Stimulated activated CD8-positive, alpha-beta memory T cell treated with anti-CD3 and anti-CD28 coated beads, Interleukin-15, amount 100 ng/mL, for 48 hours (primary cell): ENCODE data around the gene GPR101.
A peak's percentile ranks its signal among the peaks of the same experiment; 100 is the strongest.

Experiments used
- DNase-seq, 2 donors: peaks; one replicate each; pipeline ENCODE4 v3.0.0-alpha.2; 2020; ENCODE audit warnings: low read depth in 2 of 2

Gene GPR101, protein sequence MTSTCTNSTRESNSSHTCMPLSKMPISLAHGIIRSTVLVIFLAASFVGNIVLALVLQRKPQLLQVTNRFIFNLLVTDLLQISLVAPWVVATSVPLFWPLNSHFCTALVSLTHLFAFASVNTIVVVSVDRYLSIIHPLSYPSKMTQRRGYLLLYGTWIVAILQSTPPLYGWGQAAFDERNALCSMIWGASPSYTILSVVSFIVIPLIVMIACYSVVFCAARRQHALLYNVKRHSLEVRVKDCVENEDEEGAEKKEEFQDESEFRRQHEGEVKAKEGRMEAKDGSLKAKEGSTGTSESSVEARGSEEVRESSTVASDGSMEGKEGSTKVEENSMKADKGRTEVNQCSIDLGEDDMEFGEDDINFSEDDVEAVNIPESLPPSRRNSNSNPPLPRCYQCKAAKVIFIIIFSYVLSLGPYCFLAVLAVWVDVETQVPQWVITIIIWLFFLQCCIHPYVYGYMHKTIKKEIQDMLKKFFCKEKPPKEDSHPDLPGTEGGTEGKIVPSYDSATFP

DNA sequence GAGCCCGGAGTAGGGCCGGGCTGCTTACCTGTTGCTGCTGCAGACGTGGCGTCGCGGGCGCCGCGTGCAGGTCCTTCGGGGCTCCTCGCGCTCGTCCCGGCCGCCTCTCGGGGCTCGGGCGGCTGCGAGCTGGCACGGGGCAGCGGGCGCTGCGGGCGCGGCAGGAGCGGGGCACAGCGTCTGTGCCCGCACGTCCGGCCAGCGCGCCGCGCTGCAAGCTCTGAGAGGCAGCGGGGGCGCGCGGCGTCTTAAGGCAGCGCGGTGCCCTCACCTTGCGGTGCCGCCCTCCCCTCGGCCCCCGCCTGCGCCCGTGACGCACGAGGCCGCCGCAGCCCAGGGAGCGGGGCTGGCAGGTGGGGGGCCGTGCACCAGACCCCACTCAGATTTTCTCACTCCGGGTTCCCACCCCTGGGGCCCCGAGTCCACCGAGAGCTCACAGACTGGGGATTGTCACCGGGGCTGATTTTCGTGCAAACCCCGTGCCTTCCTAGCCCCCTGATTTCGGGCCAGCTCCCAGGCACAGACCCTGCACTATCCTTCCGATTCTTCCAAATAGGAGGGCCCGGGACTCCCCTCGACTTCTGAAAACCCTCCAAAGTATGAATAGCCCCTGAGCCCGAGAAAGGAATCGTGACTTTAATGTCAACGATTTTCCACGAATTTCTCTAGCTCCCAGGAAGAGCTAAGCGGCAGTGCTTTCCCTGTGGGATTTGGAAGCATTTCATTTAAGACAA is at the start of gene GPR101:
TSS of gene GPR101 (minus strand) at position 222 of the 734 bp plus-strand sequence. CDS start 2,321 bp downstream, outside the sequence.
- no peak for DNase-seq

DNA sequence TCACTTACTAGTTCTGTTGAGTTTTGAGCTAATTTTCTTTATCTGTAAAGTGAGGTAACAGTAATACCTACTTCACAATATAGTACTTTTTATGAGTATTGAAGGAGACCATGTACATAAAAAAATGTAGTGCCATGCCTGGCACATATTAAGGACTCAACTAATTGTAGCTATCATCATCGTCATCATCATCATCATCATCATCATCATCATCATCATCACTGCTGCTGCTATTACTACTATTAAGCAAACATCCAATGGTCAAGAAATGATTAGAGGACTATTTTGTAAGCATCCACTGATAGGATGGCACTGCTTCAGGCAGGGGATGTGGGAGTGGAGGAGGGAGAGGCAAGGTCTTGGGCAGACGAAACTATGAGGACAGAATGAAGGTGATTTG is 47.4 kb upstream of the GPR101 start:
- DNase-seq, result no peak

DNA sequence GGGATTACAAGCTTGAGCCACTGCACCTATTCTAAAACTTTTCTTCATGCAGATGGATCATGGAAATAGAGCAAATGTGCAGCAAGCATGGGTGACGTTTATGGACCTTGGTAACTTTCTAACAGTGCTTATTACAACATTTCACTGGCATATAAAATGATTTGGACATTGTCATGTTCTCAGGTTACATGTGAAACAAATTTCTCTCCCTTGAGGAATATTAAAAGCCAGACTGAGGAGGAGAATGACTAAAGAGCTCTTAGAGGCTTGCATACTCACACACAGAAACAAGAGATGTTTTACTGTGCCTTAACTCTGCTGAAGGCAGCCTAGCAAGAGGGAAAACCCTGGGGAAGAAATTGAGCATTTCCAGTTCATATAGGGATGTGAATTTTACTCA is 38.6 kb upstream of the GPR101 start:
- no peak for DNase-seq

DNA sequence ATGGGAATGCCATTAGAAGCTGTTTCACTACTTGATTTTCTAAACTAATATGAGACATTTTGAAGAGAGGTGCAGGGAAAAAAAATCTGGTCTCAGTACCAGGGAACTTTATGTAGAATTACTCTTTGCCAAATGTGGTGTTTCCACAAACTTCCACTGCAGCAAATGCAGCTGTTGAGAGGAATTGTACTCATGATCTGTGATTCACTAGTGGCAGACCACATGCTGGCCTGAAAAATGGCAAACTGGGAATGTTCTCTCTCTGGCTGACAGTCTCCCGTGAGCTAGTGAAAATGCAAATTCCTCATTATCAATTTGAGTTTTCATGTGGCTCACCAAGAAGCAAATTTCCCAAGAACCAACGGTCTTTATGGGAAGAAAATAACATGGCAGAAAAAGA is 37.8 kb upstream of the GPR101 start:
- no peak for DNase-seq

DNA sequence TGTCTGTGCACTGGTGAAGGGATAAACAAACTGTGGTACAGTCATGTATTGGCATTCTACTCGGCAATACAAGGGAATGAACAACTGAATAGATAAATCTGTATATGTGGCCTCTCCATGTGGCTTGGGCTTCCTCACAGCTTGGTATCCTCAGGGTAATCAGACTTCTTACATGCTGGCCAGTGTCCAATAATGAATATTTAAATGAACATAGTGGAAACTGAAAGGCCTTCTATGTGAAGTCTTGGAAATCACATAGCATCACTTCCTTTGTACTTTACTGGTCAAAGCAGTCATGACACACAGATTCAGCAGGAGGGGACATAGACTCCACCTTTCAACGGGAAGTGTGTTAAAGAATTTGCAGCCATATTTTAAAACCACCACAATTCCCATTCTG is 33.4 kb upstream of the GPR101 start:
- DNase-seq, result no peak

DNA sequence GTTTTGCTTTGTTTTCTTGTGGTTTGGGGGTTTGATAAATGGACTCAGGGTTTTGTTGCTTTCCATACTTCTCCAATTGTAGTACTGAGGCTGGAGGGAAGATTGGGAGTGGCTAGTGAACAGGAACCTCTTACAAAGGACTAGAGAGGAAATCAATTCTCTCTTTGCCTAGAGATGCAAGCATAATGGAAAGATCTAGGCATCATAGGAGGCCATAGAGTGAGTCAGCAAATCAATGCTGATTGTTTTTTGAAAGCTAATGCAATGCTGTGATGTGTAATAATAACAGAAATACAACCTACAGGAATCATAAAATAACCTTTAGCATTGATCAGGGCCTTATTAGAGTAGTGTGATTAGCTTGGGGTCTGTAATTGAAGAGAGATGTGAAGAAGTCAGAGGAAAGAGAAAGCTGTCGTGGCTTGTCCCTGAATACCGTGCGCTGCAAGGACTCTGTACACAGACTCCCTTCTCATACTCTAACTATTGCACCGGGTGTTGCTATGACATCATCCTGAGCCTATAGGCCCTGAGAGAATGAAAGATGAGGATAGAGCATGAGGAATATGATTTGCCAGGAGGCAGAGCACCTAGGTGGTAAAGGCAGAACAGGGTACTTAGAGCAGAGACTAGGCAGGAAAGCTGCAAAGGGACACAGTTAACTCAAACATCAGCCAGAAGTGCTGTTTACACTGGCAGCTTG is 29.3 kb upstream of the GPR101 start:
- no peak for DNase-seq

DNA sequence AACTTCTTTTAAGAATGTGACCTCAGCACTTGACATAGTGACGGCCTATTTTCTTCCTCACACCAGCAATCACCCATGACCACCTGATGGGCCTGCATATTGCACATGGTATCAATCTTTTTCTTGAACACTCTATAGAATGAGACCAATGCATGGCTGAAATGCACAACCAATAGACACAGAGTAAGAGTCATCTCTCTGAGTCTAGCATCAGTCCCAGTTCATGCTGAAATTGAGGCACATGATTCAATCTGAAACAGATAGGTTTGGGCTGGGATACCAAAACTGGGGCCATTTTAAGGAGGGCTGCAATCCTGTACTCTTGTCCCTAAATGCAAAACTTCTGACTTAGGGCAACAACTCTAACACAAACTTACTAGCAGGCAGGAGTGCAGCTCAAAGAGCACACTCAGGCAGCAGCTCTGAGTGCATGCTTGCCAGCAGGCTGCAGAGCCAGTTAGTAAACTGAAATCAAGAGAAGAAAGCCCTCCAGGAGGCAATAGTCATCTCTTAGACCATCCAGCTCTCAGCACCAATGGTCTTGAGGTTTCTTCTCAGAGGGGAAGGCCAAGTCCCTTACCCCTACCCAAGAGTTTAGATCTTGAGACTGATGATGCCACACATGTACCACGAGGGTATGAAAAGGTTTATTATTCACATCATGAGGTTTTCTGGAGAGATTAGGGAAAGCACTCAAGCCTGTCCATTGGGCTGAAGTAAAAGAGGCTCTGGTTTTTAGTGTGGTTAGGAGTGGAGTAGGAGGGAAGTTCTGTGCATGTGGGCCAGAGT is 24.7 kb upstream of the GPR101 start:
- no peak for DNase-seq

DNA sequence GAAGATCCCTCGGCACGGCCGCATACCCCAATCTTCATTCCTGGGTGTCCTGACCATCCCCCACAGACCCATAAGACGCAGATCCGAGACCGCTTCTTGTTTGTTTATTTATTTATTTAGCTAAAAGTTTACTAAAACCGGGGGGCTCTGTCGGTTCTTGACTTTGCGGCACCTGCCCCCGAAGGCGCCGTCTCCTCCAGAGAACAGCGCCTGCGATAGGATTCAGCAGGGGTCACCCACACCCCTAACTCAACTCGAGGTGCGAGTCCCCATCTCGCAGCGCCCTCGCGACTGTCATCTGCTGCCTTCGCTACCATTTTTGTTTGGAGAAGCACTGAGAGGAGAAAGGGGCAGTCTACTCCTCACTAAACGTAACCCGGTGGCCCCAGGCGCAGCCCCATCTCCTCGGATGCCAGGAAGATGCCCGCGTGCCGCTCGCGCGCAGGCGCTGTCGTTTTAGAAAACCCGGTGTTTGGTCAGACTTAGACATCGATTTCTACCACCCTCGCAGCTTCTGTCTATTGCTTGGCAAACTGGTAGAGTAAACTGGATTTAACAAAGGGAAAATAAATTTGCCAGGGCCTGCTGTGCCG is 18.9 kb upstream of the GPR101 start:
- peak in 1 of 2 donors; percentile 16 for DNase-seq

DNA sequence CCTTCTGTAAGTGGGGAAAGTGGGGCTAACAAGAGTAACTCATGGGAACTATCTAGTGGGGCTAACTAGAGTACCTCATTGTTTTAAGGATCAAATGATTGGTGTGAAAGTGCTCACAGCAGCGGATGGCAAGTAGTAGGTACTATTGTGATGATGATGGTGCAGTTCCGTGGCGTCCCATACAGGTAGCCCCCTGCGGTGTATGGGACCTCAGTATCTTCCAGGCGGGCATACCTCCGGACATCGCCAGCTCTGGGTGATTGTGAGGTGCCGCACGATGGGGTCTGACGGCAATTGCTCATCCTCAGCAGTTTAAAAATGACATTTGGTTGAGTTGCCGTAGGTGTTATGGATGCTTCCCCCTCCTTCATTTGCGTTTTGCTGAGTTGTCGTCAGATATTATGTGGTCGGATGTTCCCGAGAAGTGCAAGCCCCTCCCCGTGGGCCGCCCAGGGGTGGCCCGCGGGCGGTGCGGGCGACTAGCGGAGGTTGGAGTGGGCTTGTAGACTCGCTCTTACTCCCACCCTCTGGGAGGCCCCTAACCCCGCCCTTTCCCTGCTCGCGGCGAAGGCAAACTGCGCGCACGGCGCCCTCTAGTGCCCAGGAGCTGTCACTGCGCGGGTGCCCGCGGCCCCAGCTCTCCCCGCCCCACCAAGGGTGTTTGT is 18.3 kb upstream of the GPR101 start:
- DNase-seq, result peak; percentile 64 to 70

DNA sequence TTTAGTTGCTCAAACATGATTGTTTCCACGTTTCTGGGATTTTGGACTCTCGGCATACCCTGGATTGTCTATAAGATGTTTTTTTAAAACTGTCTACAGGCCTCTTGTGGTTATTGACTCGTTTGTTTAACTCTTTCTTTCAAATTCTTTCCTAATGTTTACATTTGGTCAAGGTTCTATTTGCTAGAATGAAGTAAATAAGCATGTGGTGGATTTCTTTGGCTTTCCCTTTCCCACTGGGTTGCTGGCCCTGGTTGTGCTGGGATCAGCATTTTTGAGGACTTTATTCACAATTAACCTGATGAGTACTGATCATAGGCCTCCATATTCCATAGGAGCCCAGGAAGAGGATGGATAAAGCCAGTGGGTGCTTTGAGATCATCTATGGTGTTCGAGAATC is 11.1 kb upstream of the GPR101 start:
- DNase-seq, result no peak

DNA sequence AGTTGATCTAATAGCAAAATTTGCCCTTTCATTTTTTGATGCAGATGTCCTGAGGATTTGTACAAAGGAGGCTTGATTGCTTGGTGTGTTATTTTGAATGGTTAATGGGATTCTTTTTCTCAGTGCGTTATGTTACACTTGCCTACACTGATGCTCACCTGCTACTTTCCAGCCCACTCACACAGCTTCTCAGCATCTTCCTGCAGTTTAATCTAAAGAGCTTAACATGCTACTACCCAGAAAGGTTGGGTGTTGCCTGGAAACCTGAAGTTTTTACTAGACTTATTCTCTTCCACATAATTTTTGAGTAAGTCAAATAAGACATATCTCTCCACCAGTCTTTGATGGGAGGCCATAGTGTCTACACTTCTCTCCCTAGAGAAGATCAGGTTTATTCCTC is 9.9 kb upstream of the GPR101 start:
- no peak for DNase-seq

DNA sequence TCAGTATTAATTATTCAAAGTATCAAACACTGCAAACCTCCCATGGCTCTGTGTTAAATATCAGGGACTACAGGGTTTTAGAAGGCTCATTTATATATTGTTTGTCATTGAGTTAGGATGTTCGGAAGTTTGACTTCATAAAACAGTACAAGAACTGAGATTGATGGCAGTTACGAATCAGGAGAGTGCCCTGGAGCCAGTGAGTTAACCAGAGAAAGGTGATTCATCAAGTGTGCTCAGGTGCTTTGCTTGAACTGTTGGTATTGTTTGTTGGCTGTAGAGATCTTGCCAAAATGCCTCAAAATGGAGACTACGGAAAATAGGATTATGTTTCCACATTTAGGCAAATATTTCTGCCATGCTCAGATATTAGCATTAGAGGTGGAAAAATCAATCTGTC is 7.5 kb upstream of the GPR101 start:
- no peak for DNase-seq

DNA sequence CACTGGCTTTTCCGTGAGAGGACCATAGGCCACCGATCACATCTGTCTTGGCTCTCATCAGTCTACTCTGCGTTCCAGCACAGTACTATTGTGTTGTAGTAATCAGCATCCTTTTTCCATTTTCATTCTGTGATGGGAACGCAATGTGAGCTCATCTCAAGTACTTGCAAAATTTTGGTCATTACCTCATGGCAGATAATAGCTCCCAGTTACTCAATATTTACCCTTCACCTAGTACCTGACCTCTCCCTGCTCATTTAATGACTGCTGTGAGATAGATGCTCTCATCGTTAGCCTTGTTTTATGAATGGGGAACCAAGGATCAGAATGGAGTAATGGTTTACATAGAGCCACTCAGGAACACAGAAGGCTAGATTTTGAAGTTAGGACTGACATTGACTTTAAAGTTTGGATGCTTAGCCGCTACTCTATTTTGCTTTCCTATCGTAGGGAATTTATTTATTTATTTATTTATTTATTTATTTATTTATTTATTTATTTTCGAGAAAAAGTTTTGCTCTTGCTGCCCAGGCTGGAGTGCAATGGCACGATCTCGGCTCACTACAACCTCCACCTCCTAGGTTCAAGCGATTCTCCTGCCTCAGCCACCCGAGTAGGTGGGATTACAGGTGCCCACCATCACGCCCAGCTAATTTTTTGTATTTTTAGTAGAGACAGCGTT is 6.5 kb upstream of the GPR101 start:
- no peak for DNase-seq

DNA sequence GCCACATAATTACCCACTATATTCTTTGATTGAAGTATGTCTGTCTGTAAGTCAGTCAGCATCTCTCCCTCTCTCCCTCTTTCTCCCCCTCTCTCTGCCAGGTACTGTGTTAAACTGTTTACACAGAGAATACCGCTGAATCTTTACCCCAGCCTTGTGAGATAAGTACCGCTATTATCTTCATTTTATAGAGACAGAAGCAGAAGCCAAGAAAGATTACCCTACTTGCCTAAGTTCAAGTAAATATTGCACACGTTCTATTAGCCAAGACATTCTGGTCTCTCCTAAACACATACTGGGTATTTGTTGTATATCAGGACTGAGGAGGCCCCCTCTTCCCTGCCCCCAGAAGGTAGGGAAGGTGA is 695 bp upstream of the GPR101 start:
- DNase-seq, result no peak

DNA sequence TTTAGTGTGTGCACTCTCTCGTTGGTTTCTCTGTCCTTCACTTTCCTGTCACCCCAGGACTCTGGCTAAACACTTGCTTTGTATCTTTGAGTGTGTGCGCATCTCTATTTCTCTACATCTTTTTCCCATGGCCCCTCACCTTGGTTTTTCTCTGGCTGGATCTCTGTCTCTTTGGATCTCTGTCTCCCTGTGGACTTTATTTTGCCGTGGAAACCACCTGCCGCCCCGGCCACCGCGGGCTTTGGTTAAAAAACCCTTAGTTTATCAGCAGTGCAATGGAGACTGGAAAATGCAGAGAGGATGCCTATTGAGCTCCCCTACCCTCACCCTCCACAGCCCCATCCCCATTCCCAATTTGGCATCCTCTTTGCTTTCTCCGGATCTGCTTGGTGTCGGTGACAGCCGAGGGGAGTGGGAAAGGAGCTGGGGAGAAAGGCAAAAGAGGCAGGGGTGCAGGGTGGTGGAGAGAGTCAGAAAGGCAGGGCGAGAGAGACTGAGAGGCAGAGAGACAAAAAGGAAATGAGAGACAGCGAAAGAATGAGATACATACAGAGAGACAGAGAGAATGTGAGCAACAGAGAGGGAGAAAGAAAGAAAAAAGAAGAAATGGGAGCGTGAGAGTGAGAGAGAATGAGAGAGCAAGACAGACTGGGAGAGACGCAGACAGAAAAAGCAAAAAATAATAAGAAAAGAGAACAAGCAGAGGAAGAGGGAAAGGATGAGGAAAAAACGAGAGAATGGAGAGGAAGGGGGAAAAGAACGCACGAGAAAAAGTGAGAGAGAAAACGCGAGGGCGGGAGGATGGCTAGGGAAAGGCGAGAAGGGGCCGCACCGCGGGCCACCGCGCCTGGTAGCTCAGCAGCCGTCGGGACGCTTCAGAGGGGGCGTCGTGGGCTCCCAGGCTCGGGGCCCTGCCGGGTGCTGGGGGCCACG is 688 bp downstream of the GPR101 start:
- DNase-seq, result no peak

DNA sequence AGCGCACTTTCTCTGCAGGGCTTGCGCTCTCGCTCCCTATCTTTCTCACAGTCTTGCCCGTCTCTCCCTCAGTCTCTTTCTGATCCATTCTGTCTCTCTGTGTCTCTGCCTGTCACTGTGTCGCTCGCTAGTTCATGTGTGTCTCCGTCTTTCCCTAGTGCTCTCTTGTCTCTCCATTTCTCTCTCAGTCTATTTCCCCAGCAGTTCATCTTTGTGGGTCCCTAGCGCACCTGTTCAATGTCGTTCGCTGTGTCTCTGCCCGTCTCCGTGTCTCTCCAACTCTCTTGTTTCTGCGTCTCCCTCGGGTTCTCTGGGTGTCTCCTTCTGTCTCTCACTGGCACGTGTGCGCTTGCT is 1.5 kb downstream of the GPR101 start:
- DNase-seq, result no peak

DNA sequence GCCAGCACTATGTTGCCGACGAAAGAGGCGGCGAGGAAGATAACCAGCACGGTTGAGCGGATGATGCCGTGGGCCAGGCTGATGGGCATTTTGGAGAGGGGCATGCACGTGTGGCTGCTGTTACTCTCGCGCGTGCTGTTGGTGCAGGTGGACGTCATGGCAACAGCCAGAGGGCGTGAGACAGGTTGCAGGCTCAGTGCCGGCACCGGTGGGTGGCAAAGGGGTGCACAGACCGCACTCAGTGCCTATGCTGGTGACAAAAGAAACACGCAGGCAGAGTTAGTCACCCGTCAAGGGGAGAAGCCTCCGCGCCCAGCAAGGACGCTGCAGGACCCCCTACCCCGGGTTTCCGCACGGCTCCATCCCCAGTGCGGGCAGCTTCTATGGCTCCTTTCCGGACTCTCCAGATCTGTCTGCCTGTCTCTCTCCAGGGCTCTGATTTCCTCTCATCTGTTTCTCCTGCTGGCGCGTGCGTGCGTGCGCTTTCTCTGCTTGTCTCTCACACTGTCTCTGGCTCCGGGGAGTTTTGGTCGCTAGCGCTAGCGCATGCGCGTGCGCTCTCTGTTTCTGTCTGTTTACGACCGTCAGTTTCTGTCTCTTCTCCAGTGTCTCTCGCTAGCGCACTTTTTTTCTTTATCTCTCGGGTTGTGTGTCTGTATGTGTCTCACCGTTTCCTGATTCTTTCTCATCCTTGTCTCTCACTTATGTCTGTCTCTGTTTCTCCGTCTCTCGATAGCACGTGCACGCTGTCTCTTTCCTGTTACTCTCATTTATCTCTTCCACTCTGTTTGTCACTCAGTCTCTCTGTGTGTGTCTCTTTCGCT is 2.1 kb downstream of the GPR101 start:
- DNase-seq, result no peak

DNA sequence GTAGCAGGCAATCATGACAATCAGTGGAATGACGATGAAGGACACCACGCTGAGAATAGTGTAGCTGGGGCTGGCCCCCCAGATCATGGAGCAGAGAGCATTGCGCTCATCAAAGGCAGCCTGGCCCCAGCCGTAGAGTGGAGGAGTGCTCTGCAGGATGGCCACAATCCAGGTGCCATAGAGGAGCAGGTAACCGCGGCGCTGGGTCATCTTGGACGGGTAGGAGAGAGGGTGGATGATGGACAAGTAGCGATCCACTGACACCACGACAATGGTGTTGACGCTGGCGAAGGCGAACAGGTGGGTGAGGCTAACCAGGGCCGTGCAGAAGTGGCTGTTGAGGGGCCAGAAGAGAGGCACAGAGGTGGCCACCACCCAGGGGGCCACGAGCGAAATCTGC is 2.8 kb downstream of the GPR101 start:
- DNase-seq, result no peak
